ENCODE measurements around the gene CCR9.

Gene CCR9

GRCh38 chr3:45937206-45938042 is 51.1 kb downstream of the CCR9 start:
- no peak for TF ChIP-seq MYC (IDR thresholded peaks at IDR 0.05; ENCODE audit: low read depth, low read length)
- no peak for DNase-seq (ENCODE audit: low read depth)
- no peak overlapping the region for H3K4me3 ChIP-seq (ENCODE audit: low read depth, low read length)

DNA sequence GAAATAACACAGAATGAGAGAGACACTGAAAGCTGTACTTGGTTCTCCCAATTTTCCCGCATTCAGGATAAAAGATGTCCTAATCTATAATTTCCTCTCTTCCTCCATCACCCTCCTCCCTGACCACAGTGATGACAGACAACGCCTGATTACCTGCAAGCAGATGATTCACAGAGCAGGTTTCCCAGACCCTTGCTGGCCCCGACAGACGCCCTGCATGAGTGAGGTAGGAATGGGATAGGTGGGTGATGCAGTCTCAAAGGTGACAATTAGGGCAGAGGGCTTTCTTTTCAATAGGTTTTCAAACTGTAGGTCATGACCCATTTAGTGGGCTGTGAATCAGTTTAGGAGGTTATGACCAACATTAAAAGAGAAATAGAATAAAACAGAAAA is 51.7 kb downstream of the CCR9 start:
- TF ChIP-seq, protein P1, sequence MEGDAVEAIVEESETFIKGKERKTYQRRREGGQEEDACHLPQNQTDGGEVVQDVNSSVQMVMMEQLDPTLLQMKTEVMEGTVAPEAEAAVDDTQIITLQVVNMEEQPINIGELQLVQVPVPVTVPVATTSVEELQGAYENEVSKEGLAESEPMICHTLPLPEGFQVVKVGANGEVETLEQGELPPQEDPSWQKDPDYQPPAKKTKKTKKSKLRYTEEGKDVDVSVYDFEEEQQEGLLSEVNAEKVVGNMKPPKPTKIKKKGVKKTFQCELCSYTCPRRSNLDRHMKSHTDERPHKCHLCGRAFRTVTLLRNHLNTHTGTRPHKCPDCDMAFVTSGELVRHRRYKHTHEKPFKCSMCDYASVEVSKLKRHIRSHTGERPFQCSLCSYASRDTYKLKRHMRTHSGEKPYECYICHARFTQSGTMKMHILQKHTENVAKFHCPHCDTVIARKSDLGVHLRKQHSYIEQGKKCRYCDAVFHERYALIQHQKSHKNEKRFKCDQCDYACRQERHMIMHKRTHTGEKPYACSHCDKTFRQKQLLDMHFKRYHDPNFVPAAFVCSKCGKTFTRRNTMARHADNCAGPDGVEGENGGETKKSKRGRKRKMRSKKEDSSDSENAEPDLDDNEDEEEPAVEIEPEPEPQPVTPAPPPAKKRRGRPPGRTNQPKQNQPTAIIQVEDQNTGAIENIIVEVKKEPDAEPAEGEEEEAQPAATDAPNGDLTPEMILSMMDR (IDR thresholded peaks at IDR 0.05; ENCODE audit: low read depth, low read length), result no peak
- no peak for TF ChIP-seq MYC (IDR thresholded peaks at IDR 0.05; ENCODE audit: low read depth, low read length)
- TF ChIP-seq POLR2A (IDR thresholded peaks at IDR 0.05; ENCODE audit: extremely low read depth, insufficient read length), result no peak
- TF ChIP-seq MAX (IDR thresholded peaks at IDR 0.05; ENCODE audit: low read depth, low read length), result no peak
- no peak overlapping the region for H3K4me3 ChIP-seq (ENCODE audit: low read depth, low read length)
- DNase-seq (ENCODE audit: low read depth), result no peak

DNA sequence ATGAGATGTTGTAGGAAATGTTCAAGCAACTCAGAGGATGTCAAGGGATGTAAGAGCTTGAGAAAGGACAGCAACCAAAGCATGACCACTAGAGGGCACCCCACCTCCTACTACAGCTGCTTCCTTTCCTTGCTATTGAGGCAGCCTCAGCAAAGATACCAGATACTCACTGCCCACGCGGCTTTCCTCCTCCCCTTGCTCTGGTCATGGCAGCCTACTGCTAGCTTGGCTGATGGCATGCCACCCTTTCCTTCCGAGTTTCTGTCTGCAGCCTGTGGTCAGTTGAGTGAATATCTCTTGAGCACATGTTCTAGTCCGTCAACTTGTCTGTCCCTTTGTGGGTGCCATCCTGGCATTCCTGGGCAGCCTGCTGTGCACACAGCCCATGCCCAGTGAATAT is 52.5 kb downstream of the CCR9 start:
- DNase-seq (ENCODE audit: low read depth), result peak; percentile 91
- H3K4me3 ChIP-seq (ENCODE audit: low read depth, low read length), result no peak overlapping the region
- no peak for TF ChIP-seq POLR2A (IDR thresholded peaks at IDR 0.05; ENCODE audit: extremely low read depth, insufficient read length)
- TF ChIP-seq MAX (IDR thresholded peaks at IDR 0.05; ENCODE audit: low read depth, low read length), result peak; percentile 90
- TF ChIP-seq MYC (IDR thresholded peaks at IDR 0.05; ENCODE audit: low read depth, low read length), result peak; percentile 89
- TF ChIP-seq, protein P1 (IDR thresholded peaks at IDR 0.05; ENCODE audit: low read depth, low read length), result peak; percentile 86

DNA sequence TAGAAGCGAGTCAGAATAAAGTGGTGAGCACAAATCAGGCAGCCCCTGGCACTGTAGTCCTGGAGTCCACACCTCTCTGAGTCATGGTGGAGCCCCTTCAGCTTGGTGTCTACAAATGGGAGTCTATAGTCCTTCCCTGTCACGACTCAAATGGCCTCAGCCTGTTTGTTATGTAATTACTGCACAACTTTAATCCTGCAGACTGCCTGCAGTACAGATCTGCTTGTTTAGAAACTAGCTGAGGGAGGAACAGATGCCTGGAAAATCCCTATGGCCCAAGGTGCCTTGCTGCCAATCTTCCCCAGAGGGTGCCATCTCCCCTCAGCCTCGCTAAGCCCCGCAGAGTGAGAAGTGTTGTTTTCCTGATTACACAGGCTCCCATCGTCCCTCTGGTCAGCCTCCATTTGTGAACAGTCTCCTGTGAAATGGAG is 53.0 kb downstream of the CCR9 start:
- peak; percentile 22 for DNase-seq (ENCODE audit: low read depth)
- TF ChIP-seq POLR2A (IDR thresholded peaks at IDR 0.05; ENCODE audit: extremely low read depth, insufficient read length), result no peak
- no peak for TF ChIP-seq MAX (IDR thresholded peaks at IDR 0.05; ENCODE audit: low read depth, low read length)
- TF ChIP-seq, protein P1 (IDR thresholded peaks at IDR 0.05; ENCODE audit: low read depth, low read length), result no peak
- no peak for TF ChIP-seq MYC (IDR thresholded peaks at IDR 0.05; ENCODE audit: low read depth, low read length)
- no peak overlapping the region for H3K4me3 ChIP-seq (ENCODE audit: low read depth, low read length)

- DNase-seq (ENCODE audit: low read depth), result no peak
- no peak for TF ChIP-seq MYC (IDR thresholded peaks at IDR 0.05; ENCODE audit: low read depth, low read length)
- TF ChIP-seq MAX (IDR thresholded peaks at IDR 0.05; ENCODE audit: low read depth, low read length), result no peak
- TF ChIP-seq, protein P1 (IDR thresholded peaks at IDR 0.05; ENCODE audit: low read depth, low read length), result no peak
- no peak for TF ChIP-seq POLR2A (IDR thresholded peaks at IDR 0.05; ENCODE audit: extremely low read depth, insufficient read length)
- no peak overlapping the region for H3K4me3 ChIP-seq (ENCODE audit: low read depth, low read length)
Observed at GRCh38 chr3:45940004-45940780, 53.8 kb downstream of the CCR9 start.

DNA sequence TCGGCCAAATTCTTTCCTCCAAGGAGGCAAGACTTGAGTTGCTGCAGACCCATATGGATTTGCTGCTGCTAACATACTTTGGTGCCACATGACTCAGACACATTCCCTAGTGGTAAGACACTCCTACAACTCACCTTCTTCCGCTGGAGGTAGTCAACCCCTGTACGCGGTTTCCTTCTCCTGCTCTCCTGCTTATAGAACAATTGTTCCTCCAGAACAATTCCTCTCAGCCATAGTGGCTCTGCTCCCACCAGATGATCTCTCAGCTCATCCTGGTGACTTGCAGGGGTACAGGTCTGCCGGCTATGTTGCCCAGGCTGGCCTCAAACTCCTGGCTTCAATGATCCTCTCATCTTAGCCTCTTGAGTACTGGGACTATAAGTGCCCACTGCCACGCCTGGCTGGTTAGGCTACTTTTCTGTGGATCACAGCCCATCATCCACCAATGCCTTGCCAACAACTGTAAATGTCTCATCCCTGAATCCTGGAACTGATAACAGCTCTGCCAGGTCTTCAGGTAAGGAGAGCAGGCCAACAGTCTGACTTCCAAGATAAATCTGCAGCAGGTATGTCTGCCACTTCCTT is 54.5 kb downstream of the CCR9 start:
- H3K4me3 ChIP-seq (ENCODE audit: low read depth, low read length), result no peak overlapping the region
- TF ChIP-seq POLR2A (IDR thresholded peaks at IDR 0.05; ENCODE audit: extremely low read depth, insufficient read length) (no peak), MYC (IDR thresholded peaks at IDR 0.05; ENCODE audit: low read depth, low read length) (no peak), MAX (IDR thresholded peaks at IDR 0.05; ENCODE audit: low read depth, low read length) (no peak)
- TF ChIP-seq, protein P1 (IDR thresholded peaks at IDR 0.05; ENCODE audit: low read depth, low read length), result no peak
- DNase-seq (ENCODE audit: low read depth), result no peak
